22Rv1 (cell line): Measurements from ENCODE around the gene ATP1B2.
"Not testable (repeated sequence)": the region's sequence is repeated elsewhere in the genome, so short reads cannot be mapped to it uniquely, and the experiment has no call there.

Experiments
- H3K27ac ChIP-seq: fragments of 450-650 bp; 2 replicates; pipeline ENCODE4 v1.5.1; 2017
- ZFX ChIP-seq: fragments of 450-650 bp; IDR thresholded peaks from 2 replicates; pipeline ENCODE4 v1.6.1; 2017; ENCODE audit warnings: antibody characterized with exemption, borderline replicate concordance
- TF ChIP-seq, protein P1 (sequence below): fragments of 450-650 bp; IDR thresholded peaks from 2 replicates; pipeline ENCODE4 v1.5.1; 2017; ENCODE audit warnings: mild to moderate bottlenecking

ATP1B2 gene

DNA sequence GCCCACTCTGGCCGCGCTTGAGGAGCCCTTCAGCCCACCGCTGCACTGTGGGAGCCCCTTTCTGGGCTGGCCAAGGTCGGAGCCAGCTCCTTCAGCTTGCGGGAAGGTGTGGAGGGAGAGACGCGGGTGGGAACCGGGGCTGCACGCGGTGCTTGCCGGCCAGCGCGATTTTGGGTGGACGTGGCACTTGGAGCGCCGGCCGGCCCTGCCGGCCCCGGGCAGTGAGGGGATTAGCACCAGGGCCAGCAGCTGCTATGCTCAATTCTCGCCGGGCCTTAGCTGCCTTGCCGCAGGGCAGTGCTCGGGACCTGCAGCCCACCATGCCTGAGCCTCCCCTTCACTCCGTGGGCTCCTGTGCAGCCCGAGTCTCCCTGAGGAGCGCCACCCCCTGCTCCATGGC lies 9.9 kb upstream of the ATP1B2 start:
- no peak overlapping the region for H3K27ac ChIP-seq
- no peak for TF ChIP-seq ZFX
- TF ChIP-seq, protein P1, sequence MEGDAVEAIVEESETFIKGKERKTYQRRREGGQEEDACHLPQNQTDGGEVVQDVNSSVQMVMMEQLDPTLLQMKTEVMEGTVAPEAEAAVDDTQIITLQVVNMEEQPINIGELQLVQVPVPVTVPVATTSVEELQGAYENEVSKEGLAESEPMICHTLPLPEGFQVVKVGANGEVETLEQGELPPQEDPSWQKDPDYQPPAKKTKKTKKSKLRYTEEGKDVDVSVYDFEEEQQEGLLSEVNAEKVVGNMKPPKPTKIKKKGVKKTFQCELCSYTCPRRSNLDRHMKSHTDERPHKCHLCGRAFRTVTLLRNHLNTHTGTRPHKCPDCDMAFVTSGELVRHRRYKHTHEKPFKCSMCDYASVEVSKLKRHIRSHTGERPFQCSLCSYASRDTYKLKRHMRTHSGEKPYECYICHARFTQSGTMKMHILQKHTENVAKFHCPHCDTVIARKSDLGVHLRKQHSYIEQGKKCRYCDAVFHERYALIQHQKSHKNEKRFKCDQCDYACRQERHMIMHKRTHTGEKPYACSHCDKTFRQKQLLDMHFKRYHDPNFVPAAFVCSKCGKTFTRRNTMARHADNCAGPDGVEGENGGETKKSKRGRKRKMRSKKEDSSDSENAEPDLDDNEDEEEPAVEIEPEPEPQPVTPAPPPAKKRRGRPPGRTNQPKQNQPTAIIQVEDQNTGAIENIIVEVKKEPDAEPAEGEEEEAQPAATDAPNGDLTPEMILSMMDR = no peak

- H3K27ac ChIP-seq = not testable (repeated sequence)
These were observed 9.1 kb upstream of the ATP1B2 start for GRCh38 chr17:7641635-7642034.

DNA sequence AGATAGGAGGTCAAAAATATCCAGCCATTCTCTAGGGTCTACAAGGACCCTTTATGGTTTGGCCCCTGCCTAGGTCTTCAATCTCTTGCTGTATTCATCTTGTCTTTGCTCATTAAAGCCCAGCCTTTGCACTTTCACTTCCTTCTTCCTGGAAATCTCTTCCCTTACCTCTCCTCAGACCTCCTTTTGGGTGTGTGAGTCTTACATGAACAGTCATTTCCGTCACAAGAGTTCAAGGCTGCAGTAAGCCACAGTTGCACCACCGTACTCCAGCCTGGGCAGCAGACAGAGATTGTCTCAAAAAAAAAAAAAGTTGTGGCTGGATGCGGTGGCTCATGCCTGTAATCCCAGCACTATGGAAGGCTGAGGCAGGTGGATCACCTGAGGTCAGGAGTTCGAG lies 6.0 kb upstream of the ATP1B2 start:
- H3K27ac ChIP-seq = no peak overlapping the region
- TF ChIP-seq, protein P1 = no peak
- TF ChIP-seq ZFX = no peak

DNA sequence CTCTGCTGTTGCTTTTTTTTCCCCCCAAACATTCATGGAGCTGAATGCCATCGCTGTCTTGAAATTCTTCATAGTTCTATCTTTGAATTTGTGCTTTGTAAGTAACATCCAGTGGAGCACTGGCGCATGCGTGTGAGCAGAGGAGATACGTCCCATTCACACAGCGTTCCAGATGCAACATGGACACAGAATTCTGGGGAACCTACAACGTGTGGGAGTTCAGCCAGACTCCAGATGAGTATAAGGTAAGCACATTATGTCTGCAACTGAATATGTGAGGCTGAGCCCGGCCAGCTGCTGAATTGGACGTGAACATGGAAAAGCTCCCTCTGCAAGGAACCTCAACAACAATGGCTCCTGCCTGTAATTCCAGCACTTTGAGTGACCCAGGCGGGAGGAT lies 4.3 kb upstream of the ATP1B2 start:
- H3K27ac ChIP-seq = no peak overlapping the region
- TF ChIP-seq, protein P1 = no peak
- TF ChIP-seq ZFX = no peak

DNA sequence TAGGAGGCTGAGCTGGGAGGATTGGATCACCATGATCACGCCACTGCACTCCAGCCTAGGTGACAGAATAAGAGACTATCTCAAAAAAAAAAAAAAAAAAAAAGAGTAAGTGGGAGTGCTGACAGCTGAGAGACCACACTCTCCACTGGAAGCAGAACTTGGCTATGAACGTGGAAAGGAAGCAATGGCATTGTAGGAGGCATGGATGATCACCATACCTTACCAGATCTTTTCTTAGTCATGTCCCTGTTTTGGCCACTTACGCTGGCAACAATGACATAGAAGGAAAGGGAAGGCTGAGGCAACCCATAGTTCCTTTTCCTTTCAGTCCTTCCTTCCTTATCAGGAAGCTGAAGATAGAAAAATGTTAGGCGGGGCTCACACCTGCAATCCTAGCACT lies 3.7 kb upstream of the ATP1B2 start:
- H3K27ac ChIP-seq = no peak overlapping the region
- no peak for TF ChIP-seq ZFX

DNA sequence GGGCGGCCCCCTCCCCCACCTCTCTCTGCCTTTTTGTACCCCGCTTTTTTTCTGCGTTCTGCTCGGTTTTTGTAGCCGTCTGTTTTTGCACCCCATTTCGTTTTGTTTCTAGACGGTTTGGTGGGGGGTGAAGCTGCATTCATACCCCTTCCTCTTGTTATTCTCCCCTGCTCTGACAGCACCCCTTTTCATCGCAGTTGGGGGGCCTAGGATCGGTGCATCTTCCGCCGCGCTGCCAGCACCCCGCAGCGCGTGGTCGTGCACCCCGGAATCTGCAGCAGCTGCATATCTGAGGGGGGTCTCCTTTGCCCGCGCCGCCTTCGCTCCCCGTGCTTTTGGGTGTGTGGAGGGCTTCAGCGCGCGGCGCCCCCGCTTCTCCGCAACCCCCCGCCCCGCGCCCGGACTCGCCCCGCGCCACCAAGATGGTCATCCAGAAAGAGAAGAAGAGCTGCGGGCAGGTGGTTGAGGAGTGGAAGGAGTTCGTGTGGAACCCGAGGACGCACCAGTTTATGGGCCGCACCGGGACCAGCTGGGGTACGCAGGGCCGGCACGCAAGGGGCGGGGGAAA lies 455 bp downstream of the ATP1B2 start:
- H3K27ac ChIP-seq = no peak overlapping the region
- TF ChIP-seq ZFX = no peak
- TF ChIP-seq, protein P1 = no peak

- TF ChIP-seq ZFX = no peak
- TF ChIP-seq, protein P1 = no peak
- no peak overlapping the region for H3K27ac ChIP-seq
These were observed 1.1 kb downstream of the ATP1B2 start for GRCh38 chr17:7651665-7652387.

DNA sequence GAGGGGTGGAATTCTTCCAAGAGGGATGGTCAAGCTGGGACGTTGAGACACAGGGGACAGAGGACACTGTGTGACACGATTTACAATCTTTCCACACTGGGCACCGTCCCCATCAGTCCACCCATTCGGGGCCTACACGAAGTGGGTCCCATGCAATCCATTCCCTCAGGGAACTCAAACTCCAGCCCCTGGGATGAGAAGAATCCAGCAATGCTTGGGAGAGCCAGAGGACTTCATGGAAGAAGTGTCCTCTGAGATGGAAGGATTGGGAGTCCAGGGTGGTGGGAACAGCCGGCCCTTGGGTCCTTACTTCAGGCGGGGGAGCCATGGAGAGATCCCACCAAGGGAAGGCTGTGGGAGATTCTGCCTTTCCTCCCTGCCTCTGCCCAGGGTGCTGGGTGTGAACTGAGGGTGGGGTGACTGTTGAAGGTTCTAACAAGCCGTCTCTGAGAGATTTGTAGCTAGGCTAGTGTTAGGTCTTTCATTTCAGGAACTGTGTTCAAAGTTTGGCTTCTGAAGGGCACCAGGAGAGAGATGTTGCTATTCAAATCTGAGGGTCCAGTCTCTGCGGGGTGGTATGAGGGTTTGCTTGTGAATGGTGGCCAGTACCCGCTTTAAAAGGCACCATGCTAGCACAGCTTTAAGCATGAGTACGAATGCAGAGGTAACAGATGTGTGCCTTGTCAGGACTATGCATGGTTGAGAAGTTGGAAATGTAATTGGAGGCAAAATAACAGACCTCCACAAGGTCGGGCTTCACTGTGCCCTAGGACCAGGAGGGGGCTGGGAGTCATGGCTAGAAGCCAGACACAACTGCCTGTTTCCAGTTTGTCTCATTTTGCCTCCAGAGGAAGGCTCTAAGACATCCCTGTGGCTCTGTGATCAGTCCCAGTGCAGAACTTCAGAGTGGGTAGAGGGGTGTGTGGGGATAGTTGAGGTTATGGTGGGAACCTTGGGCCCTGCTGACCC lies 1.9 kb downstream of the ATP1B2 start:
- no peak overlapping the region for H3K27ac ChIP-seq
- TF ChIP-seq ZFX = no peak
- TF ChIP-seq, protein P1 = no peak
